DMS53 treated with DMSO at 0.1 percent for 48 hours (cell line): ENCODE data around the gene CDC20.

Experiments used
- DNase-seq: peaks from one replicate; lab custom pipeline; 2025; ENCODE audit not compliant: unreplicated experiment; lab: John Stamatoyannopoulos, UW

The CDC20 gene

GRCh38 chr1:43358746-43359693, at the start of gene CDC20:
CDC20 (plus strand) TSS chr1:43358981; CDS start chr1:43359216, 235 bp downstream.
- peak; percentile 95 for DNase-seq

- DNase-seq = no peak
These were observed 49.3 kb upstream of the CDC20 start for GRCh38 chr1:43309405-43310025.

- DNase-seq = no peak
These were observed 47.3 kb upstream of the CDC20 start for GRCh38 chr1:43311521-43311920.

GRCh38 chr1:43312212-43312623, 46.6 kb upstream of the CDC20 start:
- no peak for DNase-seq

GRCh38 chr1:43312663-43313515, 45.9 kb upstream of the CDC20 start:
- DNase-seq = no peak

- DNase-seq = no peak
These were observed 45.0 kb upstream of the CDC20 start for GRCh38 chr1:43313771-43314170.

GRCh38 chr1:43314233-43314632, 44.5 kb upstream of the CDC20 start:
- DNase-seq = no peak

- DNase-seq = no peak
These were observed 43.3 kb upstream of the CDC20 start for GRCh38 chr1:43315481-43315880.

GRCh38 chr1:43315963-43316737, 42.6 kb upstream of the CDC20 start:
- DNase-seq = no peak

GRCh38 chr1:43316738-43317520, 41.9 kb upstream of the CDC20 start:
- DNase-seq = no peak

GRCh38 chr1:43317817-43318471, 40.8 kb upstream of the CDC20 start:
- DNase-seq = no peak

GRCh38 chr1:43318831-43319230, 40.0 kb upstream of the CDC20 start:
- no peak for DNase-seq

GRCh38 chr1:43319288-43319687, 39.5 kb upstream of the CDC20 start:
- no peak for DNase-seq

- no peak for DNase-seq
These were observed 39.0 kb upstream of the CDC20 start for GRCh38 chr1:43319766-43320165.

GRCh38 chr1:43321331-43321891, 37.4 kb upstream of the CDC20 start:
- DNase-seq = no peak

GRCh38 chr1:43322506-43322905, 36.3 kb upstream of the CDC20 start:
- no peak for DNase-seq

GRCh38 chr1:43324810-43325209, 34.0 kb upstream of the CDC20 start:
- DNase-seq = no peak

- DNase-seq = no peak
These were observed 33.4 kb upstream of the CDC20 start for GRCh38 chr1:43325381-43325780.
